OCI-LY7 (cell line): ENCODE data around the gene FBXO40. TPM values are rescaled to one million over a fixed set of nuclear protein-coding genes. Genes with fewer than 3 reads are reported as not detected.

Experiments
- BruUV-seq: library from RNA; stranded (reverse); fragments of 400-500 nt; replicated peaks from 2 replicates; lab custom pipeline; 2021; lab: Mats Ljungman, UMichigan
- CTCF ChIA-PET: fragments of 300-600 bp; sonication (Branson Sonifier 250); formaldehyde crosslinking; loops from one replicate; lab custom pipeline; 2022; ENCODE audit warnings: antibody characterized with exemption; ENCODE audit not compliant: unreplicated experiment; lab: Charles Lee
- POLR2A ChIA-PET: fragments of 300-600 bp; sonication (Branson Sonifier 250); formaldehyde crosslinking; loops from one replicate; lab custom pipeline; 2022; ENCODE audit warnings: antibody characterized with exemption; lab: Charles Lee
- DNase-seq: peaks from one replicate; pipeline ENCODE4 v3.0.0-alpha.2; 2015; ENCODE audit warnings: low spot score
- H2AFZ ChIP-seq: fragments of 200-600 bp; sonication (generic), shearing (Covaris generic); 2 replicates; pipeline ENCODE4 v1.6.1; 2014; ENCODE audit warnings: mild to moderate bottlenecking, antibody characterized with exemption, low read length, moderate library complexity
- H3K27ac ChIP-seq: fragments of 200-600 bp; sonication (generic); 2 replicates; pipeline ENCODE4 v1.5.1; 2014; ENCODE audit warnings: mixed run types, low read depth, mild to moderate bottlenecking, moderate library complexity, low read length, inconsistent platforms; ENCODE audit not compliant: poor library complexity, severe bottlenecking
- H3K36me3 ChIP-seq: fragments of 200-600 bp; sonication (generic); 2 replicates; pipeline ENCODE4 v1.6.1; 2014; ENCODE audit warnings: mild to moderate bottlenecking, antibody characterized with exemption, low read length, moderate library complexity, mixed read lengths; ENCODE audit not compliant: insufficient read depth
- H3K4me1 ChIP-seq: fragments of 200-600 bp; sonication (generic); 2 replicates; pipeline ENCODE4 v1.5.1; 2014; ENCODE audit warnings: mild to moderate bottlenecking, low read length; ENCODE audit not compliant: insufficient read depth, poor library complexity, severe bottlenecking
- H3K4me2 ChIP-seq: fragments of 200-600 bp; sonication (generic); 2 replicates; pipeline ENCODE4 v1.6.1; 2014; ENCODE audit warnings: mild to moderate bottlenecking, low read length
- H3K4me3 ChIP-seq: fragments of 200-600 bp; sonication (generic); 2 replicates; pipeline ENCODE4 v1.5.1; 2014; ENCODE audit warnings: mild to moderate bottlenecking, low read depth, low read length; ENCODE audit not compliant: poor library complexity, severe bottlenecking
- H3K79me2 ChIP-seq: fragments of 200-600 bp; sonication (generic); 2 replicates; pipeline ENCODE4 v1.6.1; 2016; ENCODE audit warnings: low read depth, mild to moderate bottlenecking, low read length, moderate library complexity, mixed read lengths; ENCODE audit not compliant: insufficient read depth
- H3K9me2 ChIP-seq: fragments of 200-600 bp; sonication (generic); 2 replicates; pipeline ENCODE4 v1.6.1; 2016; ENCODE audit warnings: mild to moderate bottlenecking, low read length, mixed read lengths; ENCODE audit not compliant: insufficient read depth
- H3K9me3 ChIP-seq: fragments of 200-600 bp; sonication (generic); 2 replicates; pipeline ENCODE4 v1.6.1; 2014; ENCODE audit warnings: mild to moderate bottlenecking, mixed run types, low read length, mixed read lengths
- H4K20me1 ChIP-seq: fragments of 200-600 bp; sonication (generic); 2 replicates; pipeline ENCODE4 v1.6.1; 2014; ENCODE audit warnings: mild to moderate bottlenecking, antibody characterized with exemption, low read length, moderate library complexity, mixed read lengths; ENCODE audit not compliant: insufficient read depth
- EZH2phosphoT487 ChIP-seq: fragments of 200-600 bp; sonication (generic); IDR thresholded peaks from 2 replicates; pipeline ENCODE4 v1.6.1; 2018; ENCODE audit warnings: low read depth, borderline replicate concordance, mild to moderate bottlenecking, mixed run types, antibody characterized with exemption, low read length, moderate library complexity, mixed read lengths
- intact Hi-C: fragments of 100-400 bp; cut with micrococcal nuclease; formaldehyde crosslinking; loops from one replicate; pipeline ENCODE4 v1.10.0; 2022; ENCODE audit not compliant: unreplicated experiment
- total RNA-seq, 2 experiments: library from RNA; depleted of rRNA in 1 of 2; stranded (reverse); fragments of >200 nt in 1 of 2; shearing (Covaris generic) in 1 of 2; gene quantifications; 2 replicates each; pipeline ENCODE4 v1.2.3, GENCODE V29; 2014 to 2022
- TF ChIP-seq, protein P1 (sequence below): fragments of 200-600 bp; sonication (generic); conservative IDR thresholded peaks from 2 replicates; pipeline ENCODE4 v1.5.1; 2014; ENCODE audit warnings: mild to moderate bottlenecking, antibody characterized with exemption, low read length, moderate library complexity, mixed read lengths

FBXO40 gene
- total RNA-seq, 2 experiments from 2014 or later, result not detected

DNA sequence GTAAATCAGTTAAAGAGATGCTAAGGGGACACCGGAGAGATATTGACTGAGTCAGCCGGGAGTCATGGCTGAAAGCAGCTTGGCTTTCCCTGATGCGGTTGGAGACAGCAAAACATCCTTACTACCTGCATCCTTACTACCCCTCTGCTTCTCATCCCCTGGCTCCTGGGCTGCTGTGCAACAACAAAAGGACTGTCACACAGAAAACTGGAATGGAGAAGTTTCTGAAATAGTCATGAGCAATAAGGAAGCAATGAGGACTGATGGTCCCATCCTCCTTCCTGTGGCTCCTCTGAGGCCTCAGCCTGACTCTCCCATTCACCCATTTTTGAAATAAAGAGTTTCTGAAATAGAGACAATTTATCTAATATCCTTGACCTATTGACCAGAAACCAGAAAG, 66.4 kb downstream of the FBXO40 start:
- Histone ChIP-seq H3K9me2 (no peaks in the 10 kb centered on the region), H3K4me2 (peak overlapping the region; percentile 89), H3K36me3 (peaks cover 50% of the 10 kb centered on the region), H3K4me3 (peak overlapping the region; percentile 75), H3K79me2 (peaks cover 26% of the 10 kb centered on the region), H4K20me1 (no peaks in the 10 kb centered on the region), H3K9me3 (no peaks in the 10 kb centered on the region), H3K27ac (peak overlapping the region; percentile 82), H3K4me1 (peaks cover 35% of the 10 kb centered on the region), H2AFZ (no peak overlapping the region)
- CTCF ChIA-PET, result interaction anchor here (0.8 kb wide), 1 partner anchor 113 kb away, joined by 4 read pairs; the partner anchor contains the start of gene POLQ
- intact Hi-C loops, result no loop called here
- no TSS peak for BruUV-seq
- DNase-seq, result no peak
- TF ChIP-seq, protein P1, sequence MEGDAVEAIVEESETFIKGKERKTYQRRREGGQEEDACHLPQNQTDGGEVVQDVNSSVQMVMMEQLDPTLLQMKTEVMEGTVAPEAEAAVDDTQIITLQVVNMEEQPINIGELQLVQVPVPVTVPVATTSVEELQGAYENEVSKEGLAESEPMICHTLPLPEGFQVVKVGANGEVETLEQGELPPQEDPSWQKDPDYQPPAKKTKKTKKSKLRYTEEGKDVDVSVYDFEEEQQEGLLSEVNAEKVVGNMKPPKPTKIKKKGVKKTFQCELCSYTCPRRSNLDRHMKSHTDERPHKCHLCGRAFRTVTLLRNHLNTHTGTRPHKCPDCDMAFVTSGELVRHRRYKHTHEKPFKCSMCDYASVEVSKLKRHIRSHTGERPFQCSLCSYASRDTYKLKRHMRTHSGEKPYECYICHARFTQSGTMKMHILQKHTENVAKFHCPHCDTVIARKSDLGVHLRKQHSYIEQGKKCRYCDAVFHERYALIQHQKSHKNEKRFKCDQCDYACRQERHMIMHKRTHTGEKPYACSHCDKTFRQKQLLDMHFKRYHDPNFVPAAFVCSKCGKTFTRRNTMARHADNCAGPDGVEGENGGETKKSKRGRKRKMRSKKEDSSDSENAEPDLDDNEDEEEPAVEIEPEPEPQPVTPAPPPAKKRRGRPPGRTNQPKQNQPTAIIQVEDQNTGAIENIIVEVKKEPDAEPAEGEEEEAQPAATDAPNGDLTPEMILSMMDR, result no peak
- no peak for TF ChIP-seq EZH2phosphoT487
- POLR2A ChIA-PET, result interaction anchor here (0.7 to 2.6 kb wide), 4 partner anchors 10 to 148 kb away, joined by 3 to 12 read pairs (median 4); no protein-coding TSS in a partner anchor

DNA sequence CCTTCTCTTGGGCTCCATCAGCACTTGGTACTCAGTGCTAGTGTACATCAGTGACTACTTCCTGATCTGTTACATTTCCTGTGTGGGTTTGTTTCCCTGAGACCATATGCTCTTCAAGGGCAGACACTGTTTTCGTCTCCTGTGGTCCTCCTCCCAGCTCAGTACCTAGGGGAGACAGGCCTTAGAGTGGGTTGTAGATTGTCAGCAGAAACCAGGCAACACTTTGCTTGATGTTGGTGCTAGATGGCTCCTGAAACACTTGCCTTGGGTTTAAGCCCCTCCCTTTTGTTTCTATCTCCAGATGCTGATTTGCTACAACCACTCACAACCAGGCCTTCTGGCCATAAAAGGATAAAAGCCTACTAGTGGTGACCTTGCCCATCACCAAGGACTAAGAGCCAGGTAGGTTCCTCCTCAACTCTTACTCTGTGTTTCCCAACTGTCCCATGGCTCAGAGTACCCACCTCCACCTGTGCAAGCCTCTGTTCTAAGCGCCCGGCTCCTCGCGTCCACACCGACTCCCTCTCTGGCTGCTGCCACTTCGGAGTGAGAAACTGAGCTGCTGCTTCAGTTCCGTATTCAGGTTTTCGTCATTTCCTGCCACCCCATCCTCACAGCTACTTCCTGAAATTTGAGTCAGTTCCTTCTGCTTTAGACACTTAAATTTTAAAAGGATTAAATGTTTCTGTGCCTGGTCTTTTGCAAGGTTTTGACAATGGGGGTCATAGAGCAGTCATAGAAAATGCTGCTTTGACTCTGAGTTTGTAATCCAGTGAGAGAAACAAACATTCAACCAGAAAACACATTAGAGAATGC, 67.4 kb downstream of the FBXO40 start, which contains the start of gene HCLS1:
Gene HCLS1, minus strand, starts transcription at position 548 of the 816 bp plus-strand sequence. CDS start 2,556 bp downstream, outside the sequence.
- H3K4me3 ChIP-seq, result peak within 1 kb of the TSS; percentile 75
- ChIA-PET CTCF (interaction anchor here (0.8 kb wide), 1 partner anchor 114 kb away, joined by 4 read pairs; the partner anchor contains the start of gene POLQ), POLR2A (interaction anchor here (0.6 to 2.6 kb wide), 18 partner anchors 10 to 335 kb away, joined by 3 to 12 read pairs (median 3); partner anchors contain the start of gene POLQ)
- H2AFZ ChIP-seq, result peak within 1 kb of the TSS; percentile 97
- peak within 1 kb of the TSS; percentile 82 for H3K27ac ChIP-seq
- no peak for TF ChIP-seq EZH2phosphoT487
- TF ChIP-seq, protein P1, result 0 out of 2 replicates have a peak, but pooled peaks have one; percentile 29
- peaks cover 41% of the 10 kb centered on the region for H3K36me3 ChIP-seq
- BruUV-seq, result TSS peak; percentile 79
- peaks cover 26% of the 10 kb centered on the region for H3K79me2 ChIP-seq
- peak; percentile 89 for DNase-seq
- no peaks in the 10 kb centered on the region for H4K20me1 ChIP-seq
- peak within 1 kb of the TSS; percentile 89 for H3K4me2 ChIP-seq
- no peaks in the 10 kb centered on the region for H3K9me3 ChIP-seq
- H3K4me1 ChIP-seq, result peaks cover 28% of the 10 kb centered on the region
- no peaks in the 10 kb centered on the region for H3K9me2 ChIP-seq
- intact Hi-C loops, result loop anchor here (5.0 kb wide), 2 partner anchors 177 to 192 kb away; partner anchors contain the start of genes EAF2 and IQCB1
